GM19238 (cell line): ENCODE measurements around the gene HMGXB3.

Experiments used
- DNase-seq: peaks from one replicate; pipeline ENCODE4 v3.0.0; 2011; ENCODE audit warnings: low spot score; ENCODE audit not compliant: insufficient read length

The HMGXB3 gene

GRCh38 chr5:150067405-150067960 lies 66.9 kb downstream of the HMGXB3 start:
- DNase-seq = no peak

- no peak for DNase-seq
Observed at GRCh38 chr5:150068071-150068470, 67.5 kb downstream of the HMGXB3 start.

GRCh38 chr5:150068472-150068871 lies 67.9 kb downstream of the HMGXB3 start:
- no peak for DNase-seq

GRCh38 chr5:150068961-150069645 lies 68.6 kb downstream of the HMGXB3 start:
- DNase-seq = no peak

- no peak for DNase-seq
Observed at GRCh38 chr5:150069672-150070627, 69.4 kb downstream of the HMGXB3 start.

- DNase-seq = no peak
Observed at GRCh38 chr5:150070821-150071220, 70.3 kb downstream of the HMGXB3 start.

GRCh38 chr5:150073086-150073625 lies 72.6 kb downstream of the HMGXB3 start:
- no peak for DNase-seq

- DNase-seq = no peak
Observed at GRCh38 chr5:150073677-150074076, 73.1 kb downstream of the HMGXB3 start.

- DNase-seq = no peak
Observed at GRCh38 chr5:150075233-150075632, 74.7 kb downstream of the HMGXB3 start.

- DNase-seq = no peak
Observed at GRCh38 chr5:150075806-150076205, 75.3 kb downstream of the HMGXB3 start.

- DNase-seq = no peak
Observed at GRCh38 chr5:150077060-150077459, 76.5 kb downstream of the HMGXB3 start.

- DNase-seq = no peak
Observed at GRCh38 chr5:150077996-150078801, 77.7 kb downstream of the HMGXB3 start.

GRCh38 chr5:150078802-150079689 lies 78.5 kb downstream of the HMGXB3 start:
- no peak for DNase-seq

GRCh38 chr5:150079909-150080461 lies 79.4 kb downstream of the HMGXB3 start:
- DNase-seq = no peak

- DNase-seq = no peak
Observed at GRCh38 chr5:150080696-150081435, 80.3 kb downstream of the HMGXB3 start.

- peak; percentile 49 for DNase-seq
Observed at GRCh38 chr5:150081541-150082283, 81.2 kb downstream of the HMGXB3 start.

- DNase-seq = no peak
Observed at GRCh38 chr5:150082374-150082773, 81.8 kb downstream of the HMGXB3 start.

GRCh38 chr5:150082889-150083288 lies 82.3 kb downstream of the HMGXB3 start:
- DNase-seq = no peak
